HL-60/S4 (cell line): ENCODE data around the gene RPL29.

ENCODE experiments used
- in situ Hi-C: fragments of 300-500 bp; cut with MboI; formaldehyde crosslinking; loops from 2 replicates; pipeline ENCODE4 v1.14.3; 2022; ENCODE audit warnings: low sequenced_read_pairs

The RPL29 gene

GRCh38 chr3:52026041-52026440 lies 30.3 kb upstream of the RPL29 start:
- in situ Hi-C loops = no loop called here

GRCh38 chr3:52025453-52025852 lies 29.8 kb upstream of the RPL29 start:
- in situ Hi-C loops = no loop called here

GRCh38 chr3:52024765-52025452 lies 29.2 kb upstream of the RPL29 start:
- in situ Hi-C loops = no loop called here

- in situ Hi-C loops = no loop called here
Measured at GRCh38 chr3:52023860-52024764, 28.4 kb upstream of the RPL29 start.

DNA sequence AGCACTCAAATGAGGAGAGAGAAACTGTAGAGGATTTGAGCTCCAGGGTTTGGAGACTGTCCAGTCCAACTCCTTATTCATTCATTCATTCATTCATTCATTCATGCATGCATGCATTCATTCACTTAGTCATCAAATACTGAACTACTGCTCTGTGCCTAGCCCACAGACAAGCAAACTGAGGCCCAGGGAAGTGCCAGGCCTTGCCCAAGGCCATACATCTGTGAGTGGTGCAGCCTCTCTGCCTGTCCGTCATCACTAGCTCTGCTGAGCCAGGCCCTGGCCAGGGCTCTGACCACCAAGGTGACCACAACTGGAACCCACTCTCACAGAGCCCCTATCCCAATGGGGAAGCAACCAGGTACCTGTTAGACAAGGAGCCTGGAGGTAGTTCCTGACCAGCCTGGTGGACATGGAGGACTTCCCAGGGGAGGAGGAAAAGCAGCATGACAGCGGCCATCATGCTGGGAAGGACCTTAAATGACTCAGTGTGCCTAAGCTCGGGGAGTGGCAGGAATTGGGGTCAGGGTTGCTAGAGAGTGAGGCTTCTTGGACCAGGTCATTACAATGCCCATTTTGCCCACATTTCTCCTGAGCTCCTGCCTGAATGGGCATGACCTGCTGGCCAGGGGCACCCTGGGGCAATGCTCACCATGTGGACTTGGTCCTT lies 27.5 kb upstream of the RPL29 start:
- in situ Hi-C loops = no loop called here

DNA sequence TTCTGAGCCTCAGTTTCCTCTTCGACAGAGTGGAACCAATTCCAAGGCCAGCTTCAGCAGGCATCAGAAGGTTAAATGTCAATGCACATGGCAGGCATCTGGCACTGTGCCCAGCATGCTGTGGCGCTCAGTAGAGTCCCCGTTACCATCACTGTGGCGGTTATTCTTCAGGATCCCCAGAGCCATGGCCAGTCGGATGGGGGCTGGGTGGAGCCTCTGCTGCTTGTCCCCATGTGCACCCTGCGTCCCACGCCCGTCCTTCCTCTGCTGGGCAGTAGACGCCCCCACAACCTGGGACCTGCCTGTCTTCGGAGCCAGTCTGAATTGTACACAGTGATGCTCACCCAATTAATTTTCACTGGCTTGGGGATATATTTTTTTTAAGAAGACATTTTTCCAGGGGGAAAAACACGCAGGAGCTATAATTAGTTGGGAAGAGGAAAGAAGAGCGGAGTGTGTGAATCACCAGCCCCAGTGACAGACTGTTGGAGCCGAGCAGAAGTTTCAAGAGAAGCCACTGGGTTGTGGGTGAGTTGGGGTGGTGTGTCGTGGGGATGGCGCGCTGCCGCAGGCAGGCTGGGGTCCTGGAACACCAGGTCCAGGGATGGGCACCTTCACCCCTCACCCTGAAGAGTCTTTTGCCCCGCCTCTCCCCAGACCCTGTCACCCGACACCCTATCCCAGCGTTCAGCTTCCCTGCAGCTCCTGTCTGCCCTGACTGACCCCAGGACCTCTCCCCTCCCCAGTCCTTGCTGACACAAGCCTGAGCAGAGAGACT lies 26.8 kb upstream of the RPL29 start:
- in situ Hi-C loops = no loop called here

DNA sequence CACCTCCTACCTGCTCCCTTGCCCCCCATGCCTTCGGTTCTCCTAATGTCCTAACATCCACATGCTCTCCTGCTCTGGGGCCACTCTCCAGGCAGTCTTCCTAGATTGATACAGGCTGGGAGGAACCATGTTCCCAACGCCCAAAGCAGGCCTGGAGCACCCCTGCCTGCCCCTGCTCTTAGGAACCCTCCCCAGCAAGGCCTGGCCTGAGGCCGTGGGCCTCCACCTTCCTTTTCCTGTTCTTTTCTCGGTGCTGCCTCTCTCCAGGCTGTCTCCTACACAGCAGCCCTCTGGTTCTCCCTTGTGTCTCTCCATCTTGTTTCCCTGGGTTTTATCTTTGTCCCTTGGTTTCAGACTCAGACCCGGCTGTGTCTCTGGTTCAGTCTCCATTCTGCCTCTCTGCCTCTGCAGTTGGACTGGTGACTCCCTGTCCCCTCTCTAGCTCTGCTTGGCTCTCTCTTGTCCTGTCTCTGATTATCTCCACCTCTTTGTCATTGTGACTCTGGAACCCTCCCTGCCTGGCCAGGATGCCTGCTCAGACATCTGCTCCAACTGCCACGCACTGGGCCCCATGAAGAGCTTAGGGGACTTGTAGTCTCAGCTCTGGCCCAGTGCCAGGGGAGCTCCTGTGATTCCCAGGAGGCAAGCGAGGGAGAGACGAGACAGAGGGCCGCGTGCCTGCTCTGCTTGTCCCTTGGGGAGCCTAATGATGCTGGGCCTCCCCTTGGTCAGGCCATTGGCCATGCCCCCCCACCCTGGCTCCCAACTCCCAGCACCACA lies 26.0 kb upstream of the RPL29 start:
- in situ Hi-C loops = no loop called here

- in situ Hi-C loops = no loop called here
Measured at GRCh38 chr3:52020796-52021195, 25.1 kb upstream of the RPL29 start.

DNA sequence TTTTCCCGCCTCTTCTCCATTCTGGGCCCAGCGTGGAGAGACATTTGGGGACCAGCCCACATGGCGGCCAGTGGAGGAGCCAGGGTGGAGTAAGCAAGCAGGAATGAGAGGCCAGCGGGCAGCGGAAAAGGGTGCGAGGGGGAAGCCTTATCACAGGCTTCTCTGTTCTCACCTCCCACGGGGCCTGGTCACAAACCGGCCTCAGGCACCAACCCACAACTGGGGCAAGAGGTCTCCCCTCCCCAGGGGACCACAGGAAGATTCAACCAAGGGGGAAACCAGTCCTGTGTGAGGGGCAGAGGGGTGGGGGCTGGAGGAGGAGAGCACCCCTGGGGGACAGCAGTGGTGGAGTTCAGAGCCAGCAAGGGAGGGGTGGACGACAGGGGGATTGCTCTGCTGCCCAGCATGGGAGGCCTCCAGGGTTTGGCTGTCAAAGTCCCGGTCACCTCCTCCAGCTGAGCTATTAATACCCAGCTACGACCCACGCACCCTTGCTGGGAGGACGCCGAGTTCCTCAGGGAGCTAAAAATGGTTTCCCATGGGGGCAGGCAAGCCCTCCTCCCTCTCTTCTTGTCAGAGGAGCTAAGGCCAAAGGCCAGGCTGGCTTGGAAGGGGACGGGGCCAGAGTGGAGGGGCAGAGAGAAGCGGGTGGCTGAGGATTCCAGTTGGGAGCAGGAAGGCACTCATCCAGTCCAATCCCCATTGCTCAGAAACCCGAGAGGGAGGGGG lies 23.8 kb upstream of the RPL29 start:
- in situ Hi-C loops = no loop called here

GRCh38 chr3:52018319-52019000 lies 22.8 kb upstream of the RPL29 start:
- in situ Hi-C loops = no loop called here

GRCh38 chr3:52017586-52017985 lies 21.9 kb upstream of the RPL29 start:
- in situ Hi-C loops = no loop called here

- in situ Hi-C loops = no loop called here
Measured at GRCh38 chr3:52015438-52016228, 19.9 kb upstream of the RPL29 start.

- in situ Hi-C loops = no loop called here
Measured at GRCh38 chr3:52014613-52015012, 18.9 kb upstream of the RPL29 start.

DNA sequence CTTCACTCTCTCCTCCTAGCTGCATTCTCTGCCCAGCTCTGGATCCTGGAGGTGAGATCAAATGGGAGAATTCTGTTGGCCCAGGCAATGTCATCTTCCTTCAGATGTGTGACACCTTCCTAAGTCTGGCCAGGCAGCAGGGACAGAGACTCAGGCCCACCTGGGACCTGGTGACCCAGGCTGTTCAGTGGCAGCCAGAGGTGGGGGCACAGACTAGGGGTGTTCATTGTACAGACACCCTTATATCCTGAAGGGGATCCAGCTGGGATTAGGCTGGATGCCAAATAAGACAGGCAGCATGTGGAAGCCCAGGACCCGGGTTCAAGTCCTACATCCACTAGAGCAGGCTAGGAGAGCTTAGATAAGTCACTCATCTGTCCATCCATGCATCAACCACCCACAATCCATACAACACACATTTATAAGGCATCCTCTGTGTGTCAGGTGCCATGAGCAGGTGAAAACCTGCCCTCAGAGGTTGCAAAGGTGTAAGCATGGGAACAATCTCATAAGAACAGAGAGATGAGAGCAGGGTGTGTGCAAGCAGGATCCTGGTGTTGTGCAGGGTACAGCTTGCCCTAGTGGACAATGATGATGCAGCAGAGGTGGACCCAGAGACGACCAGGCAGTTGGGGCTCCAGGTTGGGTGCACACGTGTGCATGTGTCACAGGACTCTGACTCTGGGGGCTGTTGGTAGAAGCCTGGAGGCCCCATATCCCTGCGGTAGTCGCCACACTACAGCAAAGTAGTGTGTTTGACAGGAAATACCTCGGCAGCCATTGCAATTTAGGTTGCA lies 18.3 kb upstream of the RPL29 start:
- in situ Hi-C loops = no loop called here

DNA sequence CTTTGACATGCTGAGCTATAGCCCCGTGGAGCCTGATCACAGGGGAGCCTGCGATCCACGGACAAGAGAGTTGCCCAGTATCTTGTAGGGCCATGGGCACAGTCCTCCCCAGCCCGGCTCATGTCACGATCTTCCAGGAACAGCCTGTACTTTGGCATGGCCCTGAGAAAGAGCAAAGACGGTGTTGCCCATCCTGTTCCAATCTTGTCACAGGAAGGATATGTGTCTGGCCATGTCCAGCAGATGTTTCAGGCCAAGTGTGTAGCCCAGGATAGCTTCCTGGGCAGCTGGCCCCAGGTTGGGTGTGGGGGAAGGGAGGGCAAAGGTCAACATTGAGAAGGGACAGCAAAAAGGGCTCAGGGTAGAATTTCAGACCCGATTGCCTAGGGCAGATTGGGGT lies 17.0 kb upstream of the RPL29 start:
- in situ Hi-C loops = no loop called here

DNA sequence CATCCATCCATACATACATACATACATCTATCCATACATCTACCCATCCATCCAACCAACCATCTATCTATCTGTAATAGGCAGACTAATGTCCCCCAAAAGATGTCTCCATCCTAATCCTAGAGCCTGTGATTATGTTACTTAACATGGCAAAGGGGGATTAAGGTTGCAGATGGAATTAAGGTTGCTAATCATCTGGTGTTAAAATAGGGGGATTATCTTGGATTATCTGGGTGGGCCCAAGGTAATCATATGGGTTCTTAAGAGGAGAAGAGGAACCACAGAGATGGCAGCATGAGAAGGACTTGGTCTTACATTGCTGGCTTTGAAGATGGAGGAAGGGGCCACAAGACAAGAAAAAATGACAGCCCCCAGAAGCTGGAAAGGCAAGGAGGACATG lies 14.7 kb upstream of the RPL29 start:
- in situ Hi-C loops = no loop called here

DNA sequence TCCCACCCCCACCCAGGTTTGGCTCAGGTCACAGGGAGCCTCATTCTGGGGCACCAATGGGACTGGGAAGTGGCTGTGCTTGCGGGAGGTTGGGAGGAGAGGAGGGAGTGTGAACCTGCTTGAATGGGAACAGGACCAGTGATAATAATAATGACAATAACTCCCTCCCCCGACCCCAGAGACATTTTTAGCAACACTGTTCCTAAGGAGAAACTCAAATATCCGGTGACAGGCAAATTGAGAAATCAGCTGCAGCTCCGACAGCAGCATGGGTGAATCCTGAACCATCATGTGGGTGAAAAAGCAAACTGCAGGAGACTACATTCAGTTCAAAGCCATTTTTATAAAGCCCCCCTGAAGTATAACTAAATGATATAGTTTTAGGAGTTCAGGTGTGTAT lies 11.6 kb upstream of the RPL29 start:
- in situ Hi-C loops = loop anchor here (10.0 kb wide), 1 partner anchor 118 kb away; no protein-coding TSS in a partner anchor
